ENCODE results near the gene COG6.

The COG6 gene

DNA sequence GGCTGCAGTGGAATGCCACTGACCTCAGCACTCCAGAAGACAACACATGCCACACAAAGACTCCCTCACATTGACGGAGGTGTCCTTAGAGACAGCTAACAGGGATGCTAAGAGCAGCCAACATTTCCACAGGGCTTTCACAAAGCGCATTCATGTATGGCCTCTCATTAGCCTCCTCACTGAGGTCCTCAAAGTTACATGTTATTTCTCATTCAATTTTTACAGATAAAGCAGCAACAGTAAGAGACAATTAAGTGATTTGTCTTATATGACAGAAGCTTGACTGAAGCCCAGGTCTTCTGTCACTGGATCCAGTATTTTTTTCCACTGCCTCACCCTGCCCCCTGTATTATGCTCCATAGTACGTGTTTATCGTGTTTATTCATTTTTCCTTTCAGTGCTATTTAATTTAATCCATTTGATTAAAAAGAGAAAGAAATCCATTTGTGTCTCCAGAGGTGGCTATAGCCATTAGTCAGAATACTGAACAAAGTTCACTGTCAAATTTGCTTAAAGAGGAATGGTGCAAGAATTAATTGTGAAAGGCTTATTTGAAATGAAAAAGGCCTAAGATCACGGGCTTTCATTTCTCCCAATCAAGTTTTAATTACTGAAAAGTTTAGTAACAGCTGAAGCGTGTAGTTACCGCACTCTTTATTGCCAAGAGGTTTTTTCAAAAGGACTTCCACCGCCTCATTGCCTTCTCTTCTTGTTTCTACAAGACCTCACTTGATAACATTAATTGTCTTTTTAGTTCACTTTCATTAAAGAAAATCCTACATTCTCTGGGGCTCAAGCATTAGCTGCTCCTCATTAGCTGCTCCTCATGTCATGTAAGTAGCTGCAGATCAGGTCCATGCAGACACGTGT, 115.0 kb downstream of the COG6 start:
- no peak for DNase-seq

- DNase-seq, result no peak
Measured at GRCh38 chr13:39773833-39774232, 118.4 kb downstream of the COG6 start.

GRCh38 chr13:39776439-39776838, 121.0 kb downstream of the COG6 start:
- no peak for DNase-seq

DNA sequence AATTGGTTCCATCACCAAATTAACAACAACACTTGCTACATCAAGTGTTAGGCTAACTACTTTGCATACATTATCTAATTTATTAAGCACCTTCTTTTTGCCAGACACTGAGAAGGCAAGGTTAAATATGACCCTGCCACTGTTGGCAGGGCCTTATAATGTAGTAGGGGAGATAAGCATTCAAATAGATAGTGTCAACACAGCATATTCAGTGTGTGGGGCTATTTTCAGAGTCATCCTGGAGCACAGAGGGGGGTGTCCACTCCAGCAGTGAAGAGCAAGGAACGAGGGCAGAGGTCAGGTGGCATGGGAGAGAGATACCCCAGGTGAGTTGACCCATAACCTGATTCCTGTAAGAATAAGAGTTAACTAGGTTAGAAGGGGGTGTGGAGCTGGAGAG, 121.6 kb downstream of the COG6 start:
- DNase-seq, result no peak

GRCh38 chr13:39777527-39778061, 122.1 kb downstream of the COG6 start:
- DNase-seq, result peak in 1 of 2 experiments; percentile 20

DNA sequence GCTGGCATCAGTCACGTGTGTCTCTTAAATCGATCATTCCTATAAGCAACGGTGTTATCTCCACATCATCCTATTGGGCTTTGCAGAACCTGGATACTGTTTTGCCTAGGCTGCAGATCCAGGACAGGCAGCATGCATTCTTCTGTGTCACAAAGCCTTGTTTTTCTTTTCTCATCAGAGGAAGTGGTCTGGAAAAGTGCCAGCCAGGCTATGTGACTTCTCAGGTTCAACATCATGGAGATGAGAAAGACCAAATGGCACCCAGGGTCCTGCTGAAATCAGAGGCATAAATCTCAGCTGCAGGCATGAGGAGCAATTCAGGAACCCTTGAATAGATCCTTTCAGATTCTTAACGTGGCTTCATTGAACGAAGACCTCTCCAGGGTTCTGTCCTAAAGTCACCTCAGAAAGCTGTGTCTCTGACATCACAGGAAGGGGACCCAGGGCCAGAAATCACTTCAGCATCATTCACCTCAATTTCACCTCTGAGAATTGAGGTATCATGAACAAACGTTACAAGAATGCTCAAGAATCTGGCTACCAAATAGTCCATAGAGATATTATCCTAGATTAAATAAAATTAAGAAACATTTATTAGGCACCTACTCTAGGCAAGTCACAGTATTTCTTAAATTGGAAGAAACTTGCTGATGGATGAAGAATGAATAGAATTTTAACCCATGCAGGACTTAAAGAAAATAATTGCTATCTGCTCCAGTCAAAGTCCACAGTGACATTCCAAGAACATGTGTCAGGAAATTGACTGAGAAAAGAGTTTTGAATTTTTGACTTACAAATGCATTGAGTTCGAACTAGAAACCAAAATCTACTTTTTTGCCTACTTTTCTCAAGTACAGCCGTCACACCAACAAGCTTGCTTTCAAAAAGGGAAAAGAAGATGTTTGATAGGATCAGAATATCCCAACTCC, 124.1 kb downstream of the COG6 start:
- DNase-seq, result no peak

- DNase-seq, result no peak
Measured at GRCh38 chr13:39780711-39781110, 125.2 kb downstream of the COG6 start.

DNA sequence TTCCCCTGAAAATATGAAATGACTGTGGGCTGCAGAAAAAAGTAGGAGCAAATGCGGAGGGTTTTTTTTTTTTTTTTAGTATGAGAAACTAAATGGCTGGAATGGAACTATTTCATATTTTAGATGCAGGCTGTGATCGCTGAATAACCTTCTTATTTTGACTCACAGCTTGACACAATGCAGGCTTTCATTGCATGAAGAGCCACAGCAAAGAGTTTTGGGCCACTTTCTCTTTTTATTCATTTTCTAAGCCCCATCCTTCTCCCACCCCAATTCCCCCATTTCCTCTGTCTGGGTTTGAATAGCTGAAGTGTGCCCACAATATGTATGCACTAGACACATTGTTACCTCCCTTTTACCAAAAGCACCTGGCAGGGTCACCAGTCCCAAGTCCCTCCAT, 125.9 kb downstream of the COG6 start:
- no peak for DNase-seq

DNA sequence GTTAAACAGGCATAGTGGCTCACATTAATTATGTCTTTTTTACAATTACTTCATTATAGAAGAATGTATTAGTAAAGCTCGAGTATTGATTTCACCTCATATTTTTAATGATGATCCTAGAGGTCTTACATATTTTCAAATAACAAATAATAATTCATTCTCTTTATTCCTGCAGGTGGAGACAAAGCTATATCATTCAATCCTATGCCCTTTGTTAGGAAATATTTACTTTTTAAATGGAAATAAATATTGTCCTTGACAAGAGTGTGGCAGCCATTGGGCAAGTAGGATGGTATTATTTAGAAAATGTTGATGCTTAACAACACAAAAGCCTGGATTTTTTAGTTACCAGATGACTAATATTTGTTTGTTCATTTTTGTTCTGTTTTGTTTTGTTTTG, 127.6 kb downstream of the COG6 start:
- DNase-seq, result no peak

DNA sequence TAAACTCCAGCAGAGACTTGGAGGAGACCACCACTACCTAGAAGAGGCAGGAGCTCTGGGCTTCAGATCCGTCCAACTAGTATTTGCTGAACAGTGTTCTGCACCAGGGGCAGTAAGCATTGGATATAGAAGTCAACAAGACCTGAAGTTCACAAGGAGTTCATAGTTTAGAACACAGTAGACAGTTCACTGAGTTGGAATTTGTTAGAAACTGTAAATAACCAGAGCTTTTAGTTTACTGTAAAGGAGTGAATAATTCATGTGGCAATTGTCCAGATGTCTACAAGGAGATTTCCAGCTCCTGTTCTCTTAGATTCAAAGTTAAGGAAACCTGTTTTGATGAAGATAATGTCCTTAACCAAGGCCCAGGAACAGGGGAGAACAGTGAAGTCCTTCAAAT, 128.9 kb downstream of the COG6 start:
- DNase-seq, result no peak

- DNase-seq, result no peak
Measured at GRCh38 chr13:39786091-39786490, 130.6 kb downstream of the COG6 start.

DNA sequence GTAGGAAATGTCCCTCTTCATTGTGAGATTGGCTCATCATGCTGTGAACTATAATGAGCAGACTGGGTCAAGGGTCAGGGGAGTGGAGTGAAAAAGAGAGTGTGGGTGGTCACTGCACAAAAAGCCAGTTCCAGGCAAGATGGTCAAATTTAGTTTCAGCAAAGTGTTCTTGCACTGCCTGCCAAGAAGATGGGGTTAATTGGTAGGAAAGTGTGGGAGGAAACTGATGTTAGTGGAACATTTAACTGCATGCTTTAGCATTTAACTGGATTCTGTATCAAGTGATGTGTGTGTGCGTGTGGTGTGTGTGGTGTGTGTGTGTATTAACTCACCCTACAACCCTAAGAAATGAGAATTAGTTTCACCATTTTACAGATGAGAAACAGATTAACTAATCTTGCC, 131.6 kb downstream of the COG6 start:
- DNase-seq, result no peak

DNA sequence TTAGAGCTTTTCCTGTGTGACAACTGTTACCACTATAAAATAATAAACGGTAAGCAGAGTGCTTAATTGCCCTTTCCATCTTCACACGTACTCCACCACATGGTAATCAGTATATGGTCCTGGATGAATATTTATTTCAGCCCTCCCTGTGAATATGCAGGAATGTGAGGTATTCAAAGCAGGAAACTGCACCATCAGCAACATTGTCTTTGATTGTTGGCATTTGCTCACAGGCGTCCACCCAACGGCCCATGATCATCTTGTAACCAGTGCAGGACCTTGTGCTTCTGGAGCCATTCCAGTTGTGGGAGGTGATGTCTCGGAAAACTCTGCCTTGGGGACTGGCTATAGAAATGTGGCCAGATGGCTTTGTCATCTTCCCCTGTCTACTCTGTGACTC, 132.6 kb downstream of the COG6 start:
- DNase-seq, result no peak

- DNase-seq, result no peak
Measured at GRCh38 chr13:39789451-39789850, 134.0 kb downstream of the COG6 start.
